NCI-H2196 (cell line): ENCODE results near the gene PADI4.

Experiments used
- DNase-seq: peaks from one replicate; lab custom pipeline; 2025; ENCODE audit not compliant: unreplicated experiment; lab: John Stamatoyannopoulos, UW

PADI4 gene

DNA sequence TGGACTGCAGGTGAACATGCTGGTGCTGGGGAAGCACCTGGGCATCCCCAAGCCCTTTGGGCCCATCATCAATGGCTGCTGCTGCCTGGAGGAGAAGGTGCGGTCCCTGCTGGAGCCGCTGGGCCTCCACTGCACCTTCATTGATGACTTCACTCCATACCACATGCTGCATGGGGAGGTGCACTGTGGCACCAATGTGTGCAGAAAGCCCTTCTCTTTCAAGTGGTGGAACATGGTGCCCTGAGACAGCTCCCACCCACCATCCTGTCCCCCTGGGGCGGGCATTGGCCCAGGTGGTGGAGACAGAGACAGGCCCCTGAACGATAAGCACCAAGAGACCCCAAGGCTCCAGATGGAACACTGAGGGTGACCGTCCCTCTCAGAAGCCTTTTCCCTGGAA lies 25.2 kb upstream of the PADI4 start:
- DNase-seq, result no peak

DNA sequence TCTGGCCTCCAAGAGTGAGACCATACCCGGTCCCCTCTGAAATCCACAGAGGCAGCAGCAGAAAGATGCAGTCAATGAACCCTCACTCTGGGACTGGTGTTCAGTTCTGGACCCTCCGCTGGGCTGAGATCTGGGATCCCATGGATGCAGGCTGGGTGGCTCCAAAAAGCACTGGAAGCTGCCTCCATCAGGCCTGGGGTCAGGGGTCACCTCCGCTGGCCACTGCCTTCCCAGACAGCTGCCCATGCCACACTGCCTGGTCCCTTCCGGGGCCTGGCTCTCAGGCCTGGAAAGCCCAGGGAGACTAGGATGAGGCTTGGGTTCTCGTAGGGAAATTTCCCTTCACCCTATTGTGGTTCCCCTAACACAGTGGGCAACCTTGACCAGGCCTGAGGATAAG lies 21.4 kb upstream of the PADI4 start:
- no peak for DNase-seq

DNA sequence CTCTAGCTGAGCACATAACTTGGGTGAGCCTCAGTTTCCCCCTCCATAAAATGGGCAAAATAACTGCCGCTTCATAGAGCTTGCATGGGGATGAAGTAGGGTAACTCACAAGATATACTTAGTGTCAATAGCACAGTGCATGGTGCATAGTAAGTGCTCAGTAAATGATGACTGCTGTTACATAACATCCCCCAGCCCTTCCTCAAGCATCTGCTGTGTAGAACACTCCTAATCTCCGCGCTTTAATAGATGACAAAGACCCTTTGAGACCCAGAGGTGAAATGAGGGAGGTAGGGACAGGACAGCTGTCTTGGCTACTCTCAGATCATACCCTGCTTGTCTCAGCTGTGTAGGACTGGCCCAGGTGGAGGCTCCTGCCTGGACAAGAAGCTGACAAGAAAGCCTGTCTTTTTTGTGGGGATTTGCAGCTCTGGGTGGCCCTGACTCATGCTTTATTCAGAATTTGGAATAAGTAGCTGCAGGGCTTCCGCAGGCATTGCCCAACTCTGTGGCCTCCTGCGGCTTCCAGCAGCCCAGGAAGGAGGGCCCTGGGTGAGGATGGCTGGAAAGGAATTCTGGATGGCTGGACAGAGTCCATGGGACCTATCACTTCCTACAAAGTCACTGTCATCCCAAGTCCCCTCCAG lies 20.7 kb upstream of the PADI4 start:
- DNase-seq, result no peak

DNA sequence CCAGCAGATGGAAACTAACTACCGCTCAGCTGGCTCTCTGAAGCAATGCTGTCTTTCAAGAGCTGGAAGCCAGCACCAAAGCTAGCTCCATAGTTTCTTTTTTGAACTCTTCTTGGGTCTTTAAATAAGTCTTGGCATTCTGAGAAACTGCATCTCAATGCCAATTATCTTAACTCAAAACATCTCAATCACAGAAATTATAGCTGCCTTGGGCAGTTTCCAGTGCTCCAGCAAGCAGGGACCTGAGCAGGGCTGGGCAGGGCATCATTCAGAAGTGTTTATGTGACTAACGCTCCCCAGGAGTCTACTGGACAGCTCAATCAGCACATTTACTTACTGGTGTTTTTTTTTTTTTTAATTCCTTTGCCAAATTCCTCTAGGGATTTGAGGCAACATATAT lies 18.3 kb upstream of the PADI4 start:
- no peak for DNase-seq

DNA sequence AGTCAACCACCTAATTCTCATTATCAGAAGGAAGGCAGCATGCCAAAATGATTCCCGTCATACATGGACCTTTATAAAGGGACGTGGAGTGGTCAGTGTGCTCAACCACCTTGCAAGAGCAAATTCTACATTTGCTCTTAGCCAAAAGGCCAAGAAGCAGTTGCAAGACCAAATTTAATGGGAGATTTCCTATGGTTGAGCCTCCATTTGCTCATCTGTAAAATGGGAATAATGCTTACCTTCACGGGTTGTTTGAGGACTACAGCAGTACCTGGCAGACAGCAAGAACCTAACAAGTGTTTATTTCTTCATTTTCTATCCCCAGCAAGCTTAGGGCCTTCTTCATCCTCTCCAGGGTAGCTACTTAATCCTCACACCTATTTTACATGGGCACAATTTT lies 17.4 kb upstream of the PADI4 start:
- DNase-seq, result no peak

DNA sequence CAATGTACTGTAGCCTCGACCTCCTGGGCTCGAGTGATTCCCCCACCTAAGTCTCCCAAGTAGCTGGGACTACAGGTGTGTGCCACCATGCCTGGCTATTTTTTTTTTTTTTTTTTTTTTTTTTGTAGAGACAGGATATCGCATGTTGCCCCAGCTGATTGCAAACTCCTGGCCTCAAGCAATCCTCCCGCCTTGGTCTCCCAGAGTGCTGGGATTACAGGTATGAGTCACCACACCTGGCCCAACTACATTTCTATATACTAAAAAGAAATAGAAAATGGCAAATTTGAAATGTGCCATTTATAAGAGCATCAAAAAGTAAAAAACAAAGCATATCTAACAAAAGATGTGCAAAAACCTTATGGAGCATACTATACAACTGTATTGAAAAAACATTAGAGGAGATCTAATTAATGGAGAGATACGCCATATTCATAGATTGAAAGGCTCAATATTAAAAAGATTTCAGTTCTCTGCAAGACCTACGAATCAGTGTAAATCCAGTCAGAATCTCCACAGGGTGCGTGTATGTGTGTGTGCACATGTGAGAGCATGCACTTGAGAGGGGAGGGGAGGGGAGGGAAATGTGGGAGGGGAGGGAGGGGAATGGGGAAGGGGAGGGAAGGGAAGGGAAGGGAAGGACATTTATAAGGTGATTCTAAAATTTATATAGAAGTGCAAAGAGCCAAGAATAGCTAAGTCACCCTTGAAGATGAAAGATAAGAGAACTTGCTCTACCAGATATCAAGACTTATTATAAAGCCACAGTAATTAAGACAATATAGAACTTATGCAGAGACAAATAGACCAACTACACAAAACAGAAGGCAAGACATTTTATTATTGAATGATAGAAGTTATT lies 15.5 kb upstream of the PADI4 start:
- no peak for DNase-seq

DNA sequence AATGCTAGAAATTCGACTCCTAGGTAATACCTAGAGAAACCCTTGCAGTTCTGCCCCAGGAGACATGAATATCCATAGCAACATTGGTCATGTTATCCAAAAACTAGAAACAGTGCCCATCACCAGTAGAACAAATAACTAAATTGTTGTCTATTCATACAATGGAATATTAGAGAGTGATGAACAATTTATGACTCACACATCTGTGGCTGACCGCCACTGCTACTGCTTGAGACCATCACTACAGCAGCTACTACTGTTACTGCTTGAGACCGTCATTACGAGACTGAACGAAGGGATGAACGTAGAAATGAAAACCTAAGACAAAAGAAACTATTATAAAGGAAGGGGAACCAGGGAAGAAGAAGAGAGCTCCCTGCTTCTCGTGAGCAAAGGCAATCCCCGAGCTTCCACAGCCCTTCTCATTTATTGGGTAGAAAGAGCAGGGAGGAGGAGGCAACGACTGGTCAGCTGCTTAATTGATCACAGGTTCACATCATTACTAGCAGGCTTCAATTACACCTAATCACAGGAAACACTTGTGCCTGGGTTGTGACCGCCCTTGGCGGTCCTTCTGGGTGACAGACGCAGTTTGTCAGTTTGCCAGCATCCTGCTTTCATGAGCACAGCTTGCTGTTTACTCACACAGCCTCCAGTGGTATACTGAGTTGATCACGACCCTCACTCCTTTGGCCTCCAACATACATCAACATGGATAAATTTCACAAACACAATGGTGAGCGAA lies 14.1 kb upstream of the PADI4 start:
- DNase-seq, result peak; percentile 8

DNA sequence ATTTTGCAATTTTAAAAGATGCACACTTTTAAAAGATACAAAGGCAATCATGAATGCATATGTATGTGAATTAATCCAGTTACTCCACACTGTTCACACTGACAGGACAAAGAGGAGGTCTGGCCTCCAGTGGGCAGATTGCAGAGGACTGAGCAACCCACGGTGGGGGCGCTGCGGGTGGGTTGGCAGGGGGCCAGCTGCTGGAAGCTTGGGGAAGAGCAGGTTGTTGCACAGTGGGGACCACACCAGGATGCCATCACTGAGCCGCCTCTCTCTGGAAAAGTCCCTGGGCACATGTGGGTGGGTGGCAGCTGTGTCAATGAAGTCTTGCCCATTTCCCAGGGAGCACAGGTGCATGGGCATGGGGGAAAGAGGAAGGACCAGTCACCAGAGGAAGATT lies 12.7 kb upstream of the PADI4 start:
- DNase-seq, result no peak

DNA sequence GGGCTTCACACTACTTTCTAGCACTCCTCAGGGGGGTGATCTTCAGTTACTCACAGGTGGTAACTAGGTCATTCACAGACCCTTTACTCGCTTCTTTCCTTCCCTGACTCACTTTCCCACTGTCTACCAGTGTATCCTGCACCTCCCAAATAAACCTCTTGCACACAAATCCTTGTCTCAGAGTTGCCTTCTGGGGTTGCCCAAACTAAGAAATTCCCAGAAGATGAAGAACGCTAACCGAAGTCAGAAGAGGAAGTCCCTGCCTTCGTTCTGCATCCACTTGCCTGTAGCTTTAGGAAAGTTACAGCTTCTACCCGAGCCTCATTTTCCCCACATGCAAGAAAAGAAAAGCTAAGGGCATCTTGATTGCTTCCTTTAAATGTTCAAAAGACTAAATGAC lies 11.9 kb upstream of the PADI4 start:
- no peak for DNase-seq

DNA sequence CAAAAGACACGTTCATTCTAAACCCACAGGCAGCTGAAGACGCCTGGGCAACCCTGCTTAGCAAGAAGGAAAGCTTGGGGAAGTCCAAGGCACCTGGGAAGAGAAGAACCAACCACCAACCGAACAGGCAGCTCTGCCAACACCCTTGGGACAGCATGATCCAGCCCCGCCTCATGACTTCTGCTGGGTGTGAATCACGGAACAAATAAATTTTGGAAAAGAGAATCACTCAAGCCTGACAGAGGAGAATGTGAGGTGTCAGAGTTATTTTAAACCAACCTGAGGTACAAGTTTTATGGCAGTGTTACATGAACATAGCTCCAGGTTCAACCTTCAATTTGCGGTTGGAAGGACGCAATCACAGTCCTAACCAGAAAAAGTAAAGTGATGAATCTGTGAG lies 10.0 kb upstream of the PADI4 start:
- DNase-seq, result no peak

DNA sequence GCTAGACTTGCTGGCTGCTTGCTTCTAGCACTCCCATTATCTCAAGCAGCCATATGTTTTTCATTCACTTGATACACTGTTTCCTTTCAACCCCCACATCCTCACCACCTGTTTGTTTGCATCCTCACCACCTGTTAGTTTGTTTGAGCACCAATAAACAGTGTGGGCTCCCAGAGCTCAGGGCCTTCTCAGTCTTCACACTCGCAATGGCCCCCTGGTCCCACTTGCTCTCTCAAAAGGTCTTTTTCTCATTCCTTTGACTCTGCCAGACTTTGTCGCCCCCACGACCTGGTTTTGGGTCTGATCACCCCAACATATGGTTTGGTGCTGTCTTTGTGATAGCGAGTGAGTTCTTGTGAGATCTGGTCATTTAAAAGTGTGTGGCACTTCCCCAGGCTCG lies 6.2 kb upstream of the PADI4 start:
- DNase-seq, result no peak

DNA sequence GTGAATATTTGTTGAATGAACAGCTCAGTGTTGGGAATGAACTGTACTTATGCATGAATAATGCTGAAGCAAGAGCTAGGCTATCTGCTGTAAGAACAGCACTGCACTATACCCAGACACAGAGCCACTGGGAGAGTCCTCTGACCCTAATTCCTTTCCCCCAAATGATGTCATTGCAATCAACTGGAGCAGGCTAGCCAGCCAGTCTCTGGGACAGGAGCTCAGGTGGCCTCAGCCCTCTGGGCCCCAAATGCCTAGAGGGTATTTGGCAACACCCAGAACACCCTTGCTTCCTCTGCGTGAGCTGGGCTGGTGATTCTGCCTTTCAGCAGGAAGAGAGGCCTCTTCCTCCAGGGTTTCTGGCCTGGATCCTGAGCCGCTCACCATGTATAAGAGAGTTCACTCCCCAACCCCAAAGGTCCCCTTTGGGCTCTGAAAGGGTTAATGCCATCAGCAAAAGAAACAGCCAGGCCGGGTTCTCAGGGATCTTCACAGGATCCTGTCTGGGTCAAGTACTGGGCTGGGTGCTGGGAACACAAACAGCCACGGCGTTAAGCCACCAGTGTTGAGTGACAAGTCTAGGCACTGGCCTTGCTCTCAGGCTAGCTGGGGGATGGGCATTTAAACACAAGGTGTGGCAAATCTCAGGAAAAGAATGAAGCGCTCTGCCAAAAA lies 3.7 kb upstream of the PADI4 start:
- no peak for DNase-seq

DNA sequence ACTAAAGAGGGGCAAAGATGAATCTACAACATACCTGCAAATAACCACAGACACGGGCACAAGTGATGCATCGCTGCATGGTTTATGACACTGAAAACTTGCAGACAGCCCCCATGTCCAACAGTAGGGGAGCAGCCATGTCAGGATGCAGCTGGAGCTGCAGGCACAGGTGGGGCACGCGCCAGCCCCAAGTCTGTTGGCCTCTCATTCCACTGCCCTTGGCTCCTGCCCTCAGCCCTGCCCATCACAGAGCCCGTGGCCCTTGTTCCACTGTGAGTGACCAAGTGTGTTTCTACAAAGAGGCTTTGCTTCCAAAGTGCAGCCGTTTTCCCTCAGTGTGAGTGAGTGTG lies 3.2 kb upstream of the PADI4 start:
- no peak for DNase-seq

DNA sequence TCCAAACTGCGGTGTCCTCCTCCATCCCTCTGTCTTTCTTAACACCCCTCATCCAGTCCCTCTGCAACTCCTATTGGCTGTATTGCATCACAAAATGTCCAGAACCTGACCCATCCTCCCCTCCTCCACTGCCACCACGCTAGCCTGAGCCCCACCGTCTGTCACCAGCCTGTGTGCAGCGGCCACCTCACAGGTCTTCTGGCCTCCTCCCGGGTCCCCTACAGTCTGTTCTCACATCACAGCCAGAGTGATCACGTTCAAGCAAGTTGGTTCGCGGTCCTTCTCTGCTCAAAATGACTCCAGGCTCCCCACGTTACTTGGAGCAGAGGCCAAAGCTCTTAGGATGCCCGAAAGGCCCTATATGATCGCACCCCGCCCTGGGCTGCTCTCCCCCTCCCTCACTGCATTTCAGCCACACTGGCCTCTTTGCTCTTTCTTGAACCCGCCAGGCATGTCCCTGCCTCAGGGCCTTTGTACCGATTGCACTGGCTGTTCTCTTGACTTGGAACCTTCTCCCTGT lies 2.4 kb upstream of the PADI4 start:
- no peak for DNase-seq

DNA sequence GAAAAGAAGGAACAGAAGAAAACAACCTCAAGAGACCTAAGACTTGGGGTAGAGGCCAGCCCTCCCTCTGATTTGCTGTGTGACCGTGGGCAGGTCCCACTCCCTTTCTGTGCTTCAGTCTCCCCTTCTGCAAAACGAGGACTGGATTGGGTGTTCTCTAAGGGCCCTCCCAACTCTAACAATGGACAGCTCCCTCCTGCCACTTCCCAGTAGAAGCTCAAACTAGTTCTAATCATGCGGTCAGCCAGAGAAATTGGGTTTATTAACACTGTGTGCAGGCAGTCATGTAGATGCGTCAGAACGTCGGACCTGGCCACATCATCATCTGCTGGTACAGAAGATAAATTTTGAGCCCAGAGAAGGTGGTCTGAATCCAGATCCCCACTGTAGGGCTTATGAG lies 1.6 kb upstream of the PADI4 start:
- no peak for DNase-seq

DNA sequence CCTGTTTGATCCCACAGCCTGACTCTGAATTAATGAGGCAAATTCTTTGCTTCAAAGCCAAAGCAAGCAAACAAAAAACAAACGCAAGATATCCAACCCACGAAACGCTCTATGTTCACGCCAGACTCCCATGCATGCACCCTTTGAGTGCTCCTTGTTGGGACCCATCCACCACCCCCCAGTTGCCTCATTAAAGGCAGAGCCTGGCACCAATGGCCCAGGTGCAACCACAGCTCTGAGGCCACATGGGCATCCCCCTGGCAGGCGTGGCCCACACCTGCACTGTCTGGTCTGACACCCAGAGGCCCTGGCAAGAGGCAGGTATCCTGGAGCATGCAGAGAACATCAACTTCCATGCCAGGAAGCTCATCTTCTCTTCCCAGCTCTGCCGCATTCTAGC lies 1.1 kb upstream of the PADI4 start:
- DNase-seq, result no peak

DNA sequence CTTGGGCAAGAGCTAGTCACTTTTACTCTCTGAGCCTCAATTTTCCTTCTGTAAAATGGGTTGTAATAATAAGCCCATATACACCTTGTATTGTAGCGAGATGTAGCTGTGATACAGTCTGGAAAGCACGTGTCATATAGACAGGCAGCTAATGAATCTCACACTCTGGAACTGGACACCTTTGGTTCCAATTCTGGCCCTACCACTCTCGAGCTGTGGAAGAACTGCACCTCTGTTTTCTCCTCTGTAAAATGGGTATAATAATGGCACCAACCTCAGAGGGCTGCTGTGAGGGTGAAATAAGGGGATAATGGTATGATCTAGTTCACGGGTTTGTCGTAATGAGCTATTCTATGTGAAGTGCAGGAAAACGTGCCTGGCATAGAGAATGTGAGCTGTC lies 668 bp upstream of the PADI4 start:
- no peak for DNase-seq

DNA sequence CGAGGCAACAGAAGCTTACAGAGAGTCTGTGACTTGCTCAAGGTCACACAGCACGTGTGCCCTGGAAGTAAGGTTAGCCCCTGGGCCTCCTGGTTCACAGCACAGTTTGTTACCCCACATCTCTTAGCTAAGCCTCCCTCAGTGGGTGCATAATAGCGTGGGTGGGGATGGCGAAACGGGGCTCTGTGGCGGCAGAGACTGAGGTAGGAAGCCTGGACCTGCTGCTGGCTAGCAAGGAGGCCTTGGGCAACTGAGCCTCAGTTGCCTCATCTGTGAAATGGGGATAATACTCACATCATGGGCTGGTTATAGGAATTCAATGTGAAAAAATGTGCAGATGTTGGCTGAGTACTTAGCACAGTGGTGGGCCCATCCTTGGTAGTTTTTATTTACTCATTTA lies 596 bp downstream of the PADI4 start:
- DNase-seq, result no peak

DNA sequence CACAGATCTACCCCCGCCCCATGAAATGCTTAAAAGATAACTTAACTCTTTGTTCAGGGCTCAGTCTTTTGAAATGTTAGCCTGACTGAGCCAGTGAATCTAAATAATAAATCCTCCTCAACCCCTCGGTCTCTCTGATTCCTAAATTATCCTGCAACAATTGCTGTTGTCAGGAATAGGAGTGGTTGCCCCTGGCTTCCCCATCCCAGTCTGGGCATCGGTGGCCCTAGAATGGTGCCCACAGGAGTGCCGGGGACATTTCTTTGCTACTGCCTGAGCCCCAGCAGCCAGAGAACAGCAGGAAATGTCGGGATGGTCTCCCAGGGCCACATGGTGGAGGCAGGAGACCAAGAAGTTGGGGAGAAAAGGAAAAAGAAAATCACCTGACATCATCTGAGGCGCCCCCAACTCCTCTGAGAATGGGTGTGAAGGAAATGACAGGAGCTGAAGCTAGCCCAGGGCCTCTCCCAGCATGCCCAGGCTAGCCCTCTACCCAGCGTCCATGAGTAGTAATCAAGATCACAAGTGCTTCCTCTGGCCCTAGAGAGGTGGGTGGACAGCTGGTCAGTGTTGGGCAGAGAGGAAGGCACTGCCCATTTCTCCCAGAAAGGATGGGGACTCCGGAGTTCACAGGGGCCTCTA lies 1.6 kb downstream of the PADI4 start:
- DNase-seq, result no peak

DNA sequence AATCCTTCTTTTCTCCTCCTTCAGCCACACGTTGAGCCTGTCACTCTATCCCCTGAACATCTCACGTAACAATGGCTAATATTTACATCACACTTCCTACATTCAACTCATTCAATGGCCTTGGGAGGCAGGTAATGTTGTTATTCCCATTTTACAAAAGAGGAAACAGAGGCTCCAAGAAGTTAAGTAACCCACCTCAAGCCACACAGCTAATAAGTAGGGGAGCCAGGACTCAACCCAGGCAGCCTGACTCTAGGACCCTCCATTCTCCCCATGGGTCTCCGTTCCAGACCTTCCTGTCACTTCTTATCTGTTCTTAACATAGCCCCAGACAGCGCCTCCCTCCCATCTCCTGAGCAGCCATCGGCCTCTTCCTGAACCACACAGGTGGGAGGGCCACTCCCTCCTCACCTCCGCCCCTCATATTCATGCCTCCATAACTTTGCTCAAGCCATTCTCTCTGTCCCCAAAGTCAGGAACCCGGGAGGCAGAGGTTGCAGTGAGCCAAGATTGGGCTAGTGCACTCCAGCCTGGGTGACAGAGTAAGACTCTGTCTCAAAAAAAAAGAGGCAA lies 2.2 kb downstream of the PADI4 start:
- DNase-seq, result no peak
